Fibroblast of lung (primary cell): ENCODE results near the gene WASL.

ENCODE experiments used
- EZH2 ChIP-seq: IDR thresholded peaks from 2 replicates; pipeline ENCODE4 v1.5.1; 2012; ENCODE audit warnings: low read length, control low read depth, mild to moderate bottlenecking; ENCODE audit errors: missing control alignments
- TF ChIP-seq, protein P1 (sequence below), 2 donors: IDR thresholded peaks in 1 of 2; conservative IDR thresholded peaks in 1 of 2; 1 replicate in 1 of 2; 2 replicates in 1 of 2; pipeline ENCODE4 v1.5.1; 2011 to 2012; ENCODE audit warnings: low read length in 2 of 2, control low read depth in 1 of 2, inconsistent platforms in 1 of 2, low read depth in 1 of 2, mild to moderate bottlenecking in 1 of 2

DNA sequence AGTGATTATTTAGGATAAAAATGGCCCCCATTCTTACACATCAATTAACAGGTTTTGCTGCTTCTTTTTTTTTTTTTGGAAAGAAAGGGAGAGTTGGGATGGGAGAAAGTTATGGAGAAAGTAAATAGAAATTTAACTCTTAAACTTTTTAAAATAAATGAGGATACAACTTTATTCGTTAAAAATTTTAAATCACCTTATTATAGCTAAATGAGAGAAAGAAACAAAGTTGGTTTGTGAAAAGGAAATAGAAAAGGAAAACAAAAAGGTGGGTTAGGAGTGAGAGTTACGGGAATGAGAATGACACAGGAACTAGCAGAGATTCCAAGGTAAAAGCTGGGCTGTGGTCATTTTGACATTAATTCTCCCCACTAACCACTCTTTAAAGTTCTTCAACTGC, 58.3 kb downstream of the WASL start:
- TF ChIP-seq, protein P1, sequence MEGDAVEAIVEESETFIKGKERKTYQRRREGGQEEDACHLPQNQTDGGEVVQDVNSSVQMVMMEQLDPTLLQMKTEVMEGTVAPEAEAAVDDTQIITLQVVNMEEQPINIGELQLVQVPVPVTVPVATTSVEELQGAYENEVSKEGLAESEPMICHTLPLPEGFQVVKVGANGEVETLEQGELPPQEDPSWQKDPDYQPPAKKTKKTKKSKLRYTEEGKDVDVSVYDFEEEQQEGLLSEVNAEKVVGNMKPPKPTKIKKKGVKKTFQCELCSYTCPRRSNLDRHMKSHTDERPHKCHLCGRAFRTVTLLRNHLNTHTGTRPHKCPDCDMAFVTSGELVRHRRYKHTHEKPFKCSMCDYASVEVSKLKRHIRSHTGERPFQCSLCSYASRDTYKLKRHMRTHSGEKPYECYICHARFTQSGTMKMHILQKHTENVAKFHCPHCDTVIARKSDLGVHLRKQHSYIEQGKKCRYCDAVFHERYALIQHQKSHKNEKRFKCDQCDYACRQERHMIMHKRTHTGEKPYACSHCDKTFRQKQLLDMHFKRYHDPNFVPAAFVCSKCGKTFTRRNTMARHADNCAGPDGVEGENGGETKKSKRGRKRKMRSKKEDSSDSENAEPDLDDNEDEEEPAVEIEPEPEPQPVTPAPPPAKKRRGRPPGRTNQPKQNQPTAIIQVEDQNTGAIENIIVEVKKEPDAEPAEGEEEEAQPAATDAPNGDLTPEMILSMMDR (conservative IDR thresholded peaks at IDR 0.05 in 1 of 2, IDR thresholded peaks at IDR 0.05 in 1 of 2; ENCODE audit: low read depth in 1 of 2, low read length in 2 of 2), result no peak
- no peak for TF ChIP-seq EZH2
